Suprapubic skin (tissue), 4 donors: Measurements from ENCODE around the gene UEVLD. TPM values are rescaled to one million over a fixed set of nuclear protein-coding genes. Genes with fewer than 3 reads are reported as not detected.

Experiments used
- DNase-seq, 2 donors: peaks; one replicate each; pipeline ENCODE4 v3.0.0-alpha.2; 2019; ENCODE audit warnings: low spot score in 2 of 2
- H3K27ac ChIP-seq: fragments of 200-600 bp; sonication (generic); one replicate; pipeline ENCODE4 v1.5.1; 2019
- H3K27me3 ChIP-seq: fragments of 200-600 bp; sonication (generic); one replicate; pipeline ENCODE4 v1.5.1; 2019
- H3K36me3 ChIP-seq: fragments of 200-600 bp; sonication (generic); one replicate; pipeline ENCODE4 v1.5.1; 2019
- H3K4me1 ChIP-seq: fragments of 200-600 bp; sonication (generic); one replicate; pipeline ENCODE4 v1.5.1; 2019
- H3K4me3 ChIP-seq: fragments of 200-600 bp; sonication (generic); one replicate; pipeline ENCODE4 v1.5.1; 2019; ENCODE audit warnings: mild to moderate bottlenecking
- H3K9me3 ChIP-seq: fragments of 200-600 bp; sonication (generic); one replicate; pipeline ENCODE4 v1.5.1; 2019
- EP300 ChIP-seq: sonication (generic); formaldehyde crosslinking; IDR thresholded peaks from one replicate; pipeline ENCODE4 v1.6.1; 2017; ENCODE audit warnings: antibody characterized with exemption
- POLR2A ChIP-seq, 2 donors: fragments of 450-650 bp; IDR thresholded peaks; one replicate each; pipeline ENCODE4 v1.6.1; 2017; ENCODE audit warnings: antibody characterized with exemption in 2 of 2, mild to moderate bottlenecking in 2 of 2, moderate library complexity in 2 of 2
- POLR2AphosphoS5 ChIP-seq, 3 donors: sonication (generic); formaldehyde crosslinking; IDR thresholded peaks; one replicate each; pipeline ENCODE4 v1.6.1; 2017; ENCODE audit warnings: antibody characterized with exemption in 3 of 3
- WGBS: methylation state at CpG from one replicate; pipeline ENCODE4 v1.1.5; 2018; 5-methylcytosine and 5-hydroxymethylcytosine counted together
- total RNA-seq, 4 donors: library from RNA; depleted of rRNA; stranded (reverse); fragments of >200 nt; gene quantifications; one replicate each; pipeline ENCODE4 v1.1.0, GENCODE V29; 2016
- TF ChIP-seq, protein P1 (sequence below), 2 donors: fragments of 200-600 bp in 1 of 2; fragments of 450-650 bp in 1 of 2; sonication (generic) in 1 of 2; IDR thresholded peaks; one replicate each; pipeline ENCODE4 v1.5.1; 2016 to 2019; ENCODE audit warnings: antibody characterized with exemption in 2 of 2, mild to moderate bottlenecking in 1 of 2, moderate library complexity in 1 of 2

UEVLD gene
- total RNA-seq, 4 donors from 2014 or later, result 24.1 to 46.1 (median 32.8) TPM

- H3K36me3 ChIP-seq, result peaks cover 62% of the 10 kb centered on the region
- H3K4me3 ChIP-seq, result no peak overlapping the region
- no peak for DNase-seq
- H3K27ac ChIP-seq, result no peak overlapping the region
- H3K27me3 ChIP-seq, result no peaks in the 10 kb centered on the region
- no peaks in the 10 kb centered on the region for H3K9me3 ChIP-seq
- TF ChIP-seq, protein P1, sequence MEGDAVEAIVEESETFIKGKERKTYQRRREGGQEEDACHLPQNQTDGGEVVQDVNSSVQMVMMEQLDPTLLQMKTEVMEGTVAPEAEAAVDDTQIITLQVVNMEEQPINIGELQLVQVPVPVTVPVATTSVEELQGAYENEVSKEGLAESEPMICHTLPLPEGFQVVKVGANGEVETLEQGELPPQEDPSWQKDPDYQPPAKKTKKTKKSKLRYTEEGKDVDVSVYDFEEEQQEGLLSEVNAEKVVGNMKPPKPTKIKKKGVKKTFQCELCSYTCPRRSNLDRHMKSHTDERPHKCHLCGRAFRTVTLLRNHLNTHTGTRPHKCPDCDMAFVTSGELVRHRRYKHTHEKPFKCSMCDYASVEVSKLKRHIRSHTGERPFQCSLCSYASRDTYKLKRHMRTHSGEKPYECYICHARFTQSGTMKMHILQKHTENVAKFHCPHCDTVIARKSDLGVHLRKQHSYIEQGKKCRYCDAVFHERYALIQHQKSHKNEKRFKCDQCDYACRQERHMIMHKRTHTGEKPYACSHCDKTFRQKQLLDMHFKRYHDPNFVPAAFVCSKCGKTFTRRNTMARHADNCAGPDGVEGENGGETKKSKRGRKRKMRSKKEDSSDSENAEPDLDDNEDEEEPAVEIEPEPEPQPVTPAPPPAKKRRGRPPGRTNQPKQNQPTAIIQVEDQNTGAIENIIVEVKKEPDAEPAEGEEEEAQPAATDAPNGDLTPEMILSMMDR (IDR thresholded peaks at IDR 0.05), result no peak
- TF ChIP-seq POLR2A (IDR thresholded peaks at IDR 0.05) (no peak), EP300 (no peak), POLR2AphosphoS5 (IDR thresholded peaks at IDR 0.05) (no peak)
- no peaks in the 10 kb centered on the region for H3K4me1 ChIP-seq
Measured at GRCh38 chr11:18564149-18564548, 24.4 kb downstream of the UEVLD start.

DNA sequence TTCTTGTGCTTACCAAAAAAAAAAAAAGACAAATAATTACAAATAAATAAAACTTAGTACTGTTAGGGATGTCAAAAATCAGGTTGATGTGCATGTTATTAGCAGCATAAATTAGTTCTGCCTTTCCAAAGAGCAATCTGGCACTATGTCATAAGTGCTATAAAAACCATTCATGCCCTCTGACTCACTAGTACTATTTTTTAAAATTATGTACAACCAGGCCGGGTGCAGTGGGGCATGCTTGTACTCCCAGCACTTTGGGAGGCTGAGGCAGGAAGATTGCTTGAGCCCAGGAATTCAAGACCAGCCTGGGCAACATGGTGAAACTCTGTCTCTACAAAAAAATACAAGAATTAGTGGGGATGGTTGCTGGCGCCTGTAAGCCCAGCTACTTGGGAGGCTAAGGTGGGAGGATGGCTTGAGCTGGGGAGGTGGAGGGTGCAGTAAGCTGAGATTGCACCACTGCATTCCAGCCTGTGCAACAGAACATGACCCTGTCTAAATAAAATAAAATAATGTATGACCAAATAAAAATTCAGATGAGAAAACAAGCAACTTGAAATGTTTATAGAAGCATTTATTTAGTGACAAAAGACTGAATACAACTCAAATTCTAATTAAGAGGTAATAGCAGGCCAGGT, 25.3 kb downstream of the UEVLD start:
- 83% methylated on average over 2 of the region's 2 CpGs for WGBS
- Histone ChIP-seq H3K4me1 (no peaks in the 10 kb centered on the region), H3K4me3 (no peak overlapping the region), H3K9me3 (no peaks in the 10 kb centered on the region), H3K27me3 (no peaks in the 10 kb centered on the region), H3K36me3 (peaks cover 67% of the 10 kb centered on the region), H3K27ac (no peak overlapping the region)
- no peak for DNase-seq
- TF ChIP-seq EP300, result no peak
- TF ChIP-seq, protein P1 (IDR thresholded peaks at IDR 0.05), result no peak
- no peak for TF ChIP-seq POLR2AphosphoS5 (IDR thresholded peaks at IDR 0.05)
- TF ChIP-seq POLR2A (IDR thresholded peaks at IDR 0.05), result no peak

DNA sequence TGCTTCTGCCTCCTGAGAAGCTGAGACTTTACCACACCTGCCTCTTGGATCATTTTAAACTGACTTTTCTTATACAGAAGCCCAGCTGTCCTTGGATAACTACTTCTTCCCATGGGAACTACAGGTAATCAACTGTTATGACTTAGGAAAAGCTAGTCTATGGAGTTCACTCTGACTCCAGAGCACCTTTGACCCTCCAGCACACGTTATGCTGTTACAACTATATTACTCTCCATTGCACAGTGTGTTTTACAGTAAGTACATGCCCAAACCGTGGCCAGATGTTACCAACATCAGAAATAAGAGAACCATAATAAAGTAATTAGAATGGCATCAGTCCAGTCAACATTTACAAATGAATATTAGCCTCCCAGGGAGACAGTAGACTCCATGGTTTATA, 40.5 kb downstream of the UEVLD start:
- H3K9me3 ChIP-seq, result no peaks in the 10 kb centered on the region
- 67% methylated on average over 2 of the region's 2 CpGs for WGBS
- no peaks in the 10 kb centered on the region for H3K27me3 ChIP-seq
- H3K27ac ChIP-seq, result no peak overlapping the region
- DNase-seq, result no peak
- peaks cover 30% of the 10 kb centered on the region for H3K36me3 ChIP-seq
- no peak overlapping the region for H3K4me3 ChIP-seq
- no peaks in the 10 kb centered on the region for H3K4me1 ChIP-seq
- TF ChIP-seq, protein P1 (IDR thresholded peaks at IDR 0.05), result no peak
- TF ChIP-seq POLR2A (IDR thresholded peaks at IDR 0.05) (no peak), EP300 (no peak), POLR2AphosphoS5 (IDR thresholded peaks at IDR 0.05) (no peak)

DNA sequence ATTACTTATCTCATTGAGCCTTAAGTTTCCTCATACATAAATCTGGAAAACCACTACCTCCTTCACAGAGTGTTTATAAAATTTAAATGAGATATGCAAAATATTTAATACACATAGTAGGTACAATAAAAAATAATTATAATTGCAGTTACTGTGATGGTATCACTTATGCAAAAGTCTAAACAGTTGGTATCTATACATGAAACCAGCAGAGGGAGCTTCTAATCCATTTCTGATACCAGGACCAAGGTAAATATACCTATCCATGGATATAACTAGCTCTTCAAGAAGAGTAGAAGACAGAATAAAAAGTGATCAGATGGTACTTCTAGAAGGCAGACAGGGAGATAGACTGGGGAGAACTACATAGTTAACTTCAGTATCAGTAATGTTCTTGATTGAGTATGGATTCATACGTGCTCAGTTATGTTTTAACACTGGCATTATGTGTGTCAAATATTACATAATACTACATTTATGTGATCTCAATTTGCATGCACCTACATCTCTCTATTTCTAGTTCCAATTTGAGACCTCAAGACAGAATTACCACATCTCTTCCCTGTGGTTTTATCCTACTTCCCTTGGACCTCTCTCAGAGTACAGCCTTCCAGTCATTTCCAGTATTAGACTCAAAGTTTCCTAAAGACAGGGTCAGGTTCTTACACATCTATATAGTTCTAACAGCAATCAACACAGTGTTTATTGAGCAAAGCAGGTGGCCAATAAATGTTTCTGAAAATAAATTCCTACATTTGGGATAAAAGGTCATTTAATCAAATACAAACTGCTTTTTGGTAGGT, 48.1 kb downstream of the UEVLD start:
- H3K4me1 ChIP-seq, result no peaks in the 10 kb centered on the region
- peaks cover 38% of the 10 kb centered on the region for H3K36me3 ChIP-seq
- no peaks in the 10 kb centered on the region for H3K27me3 ChIP-seq
- no peaks in the 10 kb centered on the region for H3K9me3 ChIP-seq
- 68% methylated on average over 1 of the region's 1 CpG for WGBS
- no peak overlapping the region for H3K27ac ChIP-seq
- no peak overlapping the region for H3K4me3 ChIP-seq
- TF ChIP-seq POLR2A (IDR thresholded peaks at IDR 0.05) (no peak), EP300 (no peak)
- TF ChIP-seq, protein P1 (IDR thresholded peaks at IDR 0.05), result peak; percentile 12 to 14
- no peak for DNase-seq

- 54% methylated on average over 1 of the region's 1 CpG for WGBS
- Histone ChIP-seq H3K27me3 (no peaks in the 10 kb centered on the region), H3K36me3 (peaks cover 37% of the 10 kb centered on the region), H3K9me3 (no peaks in the 10 kb centered on the region), H3K4me1 (no peaks in the 10 kb centered on the region), H3K4me3 (no peak overlapping the region), H3K27ac (no peak overlapping the region)
- TF ChIP-seq, protein P1 (IDR thresholded peaks at IDR 0.05), result no peak
- TF ChIP-seq POLR2A (IDR thresholded peaks at IDR 0.05), result no peak
- TF ChIP-seq EP300, result no peak
- no peak for TF ChIP-seq POLR2AphosphoS5 (IDR thresholded peaks at IDR 0.05)
- no peak for DNase-seq
Measured at GRCh38 chr11:18536209-18536608, 52.3 kb downstream of the UEVLD start.
